ENCODE measurements around the gene FCSK. TPM values are rescaled to one million over a fixed set of nuclear protein-coding genes. Genes with fewer than 3 reads are reported as not detected.
A peak's percentile ranks its signal among the peaks of the same experiment; 100 is the strongest.
"Not testable (repeated sequence)": the region's sequence is repeated elsewhere in the genome, so short reads cannot be mapped to it uniquely, and the experiment has no call there.

Gene FCSK
- total RNA-seq, result 8.2 TPM
- long read RNA-seq, full-length matches to known transcripts, result 1 of 23 reads
- long read RNA-seq, partial matches to known transcripts, result 11 of 23 reads
- long read RNA-seq, other reads (novel, unspliced or antisense), result 11 of 23 reads

GRCh38 chr16:70454222-70455034, at the start of gene FCSK:
TSS of gene FCSK (plus strand) at chr16:70454595. CDS start at chr16:70463191, 8,596 bp downstream.
- DNase-seq (peak; percentile 84), ATAC-seq (peak; percentile 95)
- intact Hi-C loops (cut with micrococcal nuclease), result no loop called here

- DNase-seq; intact Hi-C loops (cut with micrococcal nuclease); ATAC-seq: not testable (repeated sequence)
Observed at GRCh38 chr16:70406104-70406503, 48.3 kb upstream of the FCSK start.

- DNase-seq, result no peak
- intact Hi-C loops (cut with micrococcal nuclease), result no loop called here
- no peak for ATAC-seq
Observed at GRCh38 chr16:70407811-70408274, 46.6 kb upstream of the FCSK start.

- DNase-seq, result no peak
- no peak for ATAC-seq
- intact Hi-C loops (cut with micrococcal nuclease), result no loop called here
Observed at GRCh38 chr16:70410734-70411133, 43.7 kb upstream of the FCSK start.

- no peak for DNase-seq
Observed at GRCh38 chr16:70412385-70412784, 42.0 kb upstream of the FCSK start.

GRCh38 chr16:70413572-70413971, 40.8 kb upstream of the FCSK start:
- intact Hi-C loops (cut with micrococcal nuclease); DNase-seq; ATAC-seq: not testable (repeated sequence)

More at GRCh38 chr16:70412385-70412784, 42.0 kb upstream of the FCSK start:
- intact Hi-C loops (cut with micrococcal nuclease), result no loop called here
- no peak for ATAC-seq

- ATAC-seq, result no peak
- DNase-seq, result no peak
- intact Hi-C loops (cut with micrococcal nuclease), result no loop called here
Observed at GRCh38 chr16:70416748-70417616, 37.4 kb upstream of the FCSK start.

GRCh38 chr16:70417661-70418060, 36.7 kb upstream of the FCSK start:
- ATAC-seq (no peak), DNase-seq (no peak)
- intact Hi-C loops (cut with micrococcal nuclease), result no loop called here

GRCh38 chr16:70418274-70418992, 36.0 kb upstream of the FCSK start:
- DNase-seq, result no peak
- ATAC-seq, result no peak
- intact Hi-C loops (cut with micrococcal nuclease), result no loop called here

GRCh38 chr16:70418993-70419318, 35.4 kb upstream of the FCSK start:
- ATAC-seq (no peak), DNase-seq (no peak)
- intact Hi-C loops (cut with micrococcal nuclease), result no loop called here

GRCh38 chr16:70419384-70420327, 34.7 kb upstream of the FCSK start:
- DNase-seq, result no peak
- intact Hi-C loops (cut with micrococcal nuclease), result no loop called here
- ATAC-seq, result no peak

- intact Hi-C loops (cut with micrococcal nuclease), result no loop called here
- DNase-seq (no peak), ATAC-seq (no peak)
Observed at GRCh38 chr16:70421014-70421413, 33.4 kb upstream of the FCSK start.

- DNase-seq, result no peak
- no peak for ATAC-seq
Observed at GRCh38 chr16:70421473-70422311, 32.7 kb upstream of the FCSK start.

GRCh38 chr16:70422543-70422942, 31.9 kb upstream of the FCSK start:
- ATAC-seq (no peak), DNase-seq (no peak)
- intact Hi-C loops (cut with micrococcal nuclease), result no loop called here

More at GRCh38 chr16:70421473-70422311, 32.7 kb upstream of the FCSK start:
- intact Hi-C loops (cut with micrococcal nuclease), result no loop called here

- intact Hi-C loops (cut with micrococcal nuclease), result no loop called here
- ATAC-seq (no peak), DNase-seq (no peak)
Observed at GRCh38 chr16:70427786-70428177, 26.6 kb upstream of the FCSK start.

GRCh38 chr16:70428178-70428998, 26.0 kb upstream of the FCSK start:
- peak; percentile 92 for ATAC-seq
- peak; percentile 98 for DNase-seq
- intact Hi-C loops (cut with micrococcal nuclease), result no loop called here
